Skeletal muscle satellite cell (primary cell): ENCODE results near the gene DDI2.

Experiments
- H3K27me3 ChIP-seq: 2 replicates; pipeline ENCODE4 v1.7.0; 2013; ENCODE audit warnings: low read length; ENCODE audit not compliant: control insufficient read depth, insufficient read depth
- H3K36me3 ChIP-seq: 2 replicates; pipeline ENCODE4 v1.7.0; 2013; ENCODE audit warnings: mild to moderate bottlenecking, control low read depth, low read length; ENCODE audit not compliant: insufficient read depth
- H3K4me1 ChIP-seq: 2 replicates; pipeline ENCODE4 v1.7.0; 2013; ENCODE audit warnings: low read length; ENCODE audit not compliant: control insufficient read depth, insufficient read depth
- H3K4me2 ChIP-seq: 2 replicates; pipeline ENCODE4 v1.7.0; 2013; ENCODE audit warnings: mild to moderate bottlenecking, low read length
- H3K4me3 ChIP-seq: 2 replicates; pipeline ENCODE4 v1.7.0; 2013; ENCODE audit warnings: low read length
- H3K9ac ChIP-seq: 2 replicates; pipeline ENCODE4 v1.7.0; 2013; ENCODE audit warnings: mild to moderate bottlenecking, low read depth, low read length, moderate library complexity
- H3K9me3 ChIP-seq: replicated peaks from 2 replicates; pipeline ENCODE4 v1.7.0; 2013; ENCODE audit warnings: mild to moderate bottlenecking, control low read depth, low read length

DDI2 gene

DNA sequence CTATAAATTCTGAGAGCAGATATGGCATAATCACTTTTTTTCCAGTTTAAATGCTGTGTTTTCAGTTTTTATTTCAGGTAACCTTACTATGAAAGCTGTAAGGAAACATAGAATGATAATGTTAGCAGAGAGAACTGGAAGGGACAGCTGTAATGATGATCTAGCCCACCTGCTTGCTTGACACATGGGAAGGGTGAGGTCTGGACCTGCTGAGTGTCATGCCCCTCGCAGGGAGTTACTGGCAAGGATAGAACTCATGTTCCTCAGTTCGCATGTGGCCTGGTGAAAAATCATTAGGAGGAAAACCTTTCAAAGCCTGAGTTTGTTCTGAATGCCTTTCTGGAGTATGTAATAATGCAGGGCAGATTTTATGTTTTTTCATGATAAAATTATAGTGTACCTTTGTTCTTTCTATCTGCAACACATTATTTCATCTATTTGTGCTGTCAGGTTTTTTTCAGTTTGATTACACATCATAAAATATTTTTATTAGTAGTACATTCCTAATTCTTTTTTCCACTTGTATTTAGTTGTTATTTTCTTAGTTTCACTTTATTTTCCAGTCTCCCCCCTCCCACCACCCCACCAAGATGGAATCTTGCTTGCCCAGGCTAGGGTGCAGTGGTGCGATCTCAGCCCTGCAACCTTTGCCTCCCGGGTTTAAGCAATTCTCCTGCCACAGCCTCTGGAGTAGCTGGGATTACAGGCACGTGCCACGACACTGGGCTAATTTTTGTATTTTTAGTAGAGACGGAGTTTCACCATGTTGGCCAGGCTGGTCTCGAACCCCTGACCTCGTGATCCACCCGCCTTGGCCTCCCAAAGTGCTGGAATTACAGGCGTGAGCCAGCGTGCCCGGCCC, 8.0 kb downstream of the DDI2 start:
- Histone ChIP-seq H3K9me3 (no peaks in the 10 kb centered on the region), H3K9ac (no peak overlapping the region), H3K4me1 (peaks cover 13% of the 10 kb centered on the region), H3K4me2 (no peak overlapping the region), H3K36me3 (peaks cover 33% of the 10 kb centered on the region), H3K27me3 (no peaks in the 10 kb centered on the region), H3K4me3 (no peak overlapping the region)

DNA sequence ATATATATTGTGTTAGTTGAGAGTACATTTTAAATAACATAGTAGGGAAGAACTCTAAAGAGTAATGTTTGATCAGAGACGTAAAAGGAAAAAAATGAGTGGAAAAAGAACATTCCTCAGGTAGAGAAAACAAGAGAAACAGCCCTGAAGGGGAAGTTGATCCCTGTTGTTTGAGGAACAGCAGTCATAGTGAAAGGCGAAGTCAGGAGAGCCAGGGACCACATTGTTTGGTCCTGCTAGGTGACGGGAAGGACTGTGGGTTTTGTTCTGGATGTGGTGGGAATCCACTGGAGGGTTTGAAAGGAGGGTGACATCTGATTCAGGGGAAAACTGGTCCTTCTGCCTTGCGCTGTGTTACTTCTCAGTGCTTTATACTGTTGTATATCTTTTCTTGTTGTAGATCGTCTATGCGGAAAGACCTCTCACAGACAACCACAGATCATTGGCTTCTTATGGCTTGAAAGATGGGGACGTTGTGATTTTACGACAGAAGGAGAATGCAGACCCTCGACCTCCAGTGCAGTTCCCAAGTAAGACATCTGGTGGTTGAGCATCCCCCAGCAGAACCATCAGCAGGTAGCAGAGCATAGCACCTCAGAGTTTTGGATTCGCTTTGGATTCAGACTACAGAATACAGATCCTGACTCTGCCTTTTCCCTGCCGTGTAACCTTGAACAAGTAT, 9.2 kb downstream of the DDI2 start:
- Histone ChIP-seq H3K4me3 (no peak overlapping the region), H3K9ac (no peak overlapping the region), H3K4me2 (no peak overlapping the region), H3K27me3 (no peaks in the 10 kb centered on the region), H3K36me3 (peaks cover 39% of the 10 kb centered on the region), H3K4me1 (peaks cover 4% of the 10 kb centered on the region), H3K9me3 (no peaks in the 10 kb centered on the region)

DNA sequence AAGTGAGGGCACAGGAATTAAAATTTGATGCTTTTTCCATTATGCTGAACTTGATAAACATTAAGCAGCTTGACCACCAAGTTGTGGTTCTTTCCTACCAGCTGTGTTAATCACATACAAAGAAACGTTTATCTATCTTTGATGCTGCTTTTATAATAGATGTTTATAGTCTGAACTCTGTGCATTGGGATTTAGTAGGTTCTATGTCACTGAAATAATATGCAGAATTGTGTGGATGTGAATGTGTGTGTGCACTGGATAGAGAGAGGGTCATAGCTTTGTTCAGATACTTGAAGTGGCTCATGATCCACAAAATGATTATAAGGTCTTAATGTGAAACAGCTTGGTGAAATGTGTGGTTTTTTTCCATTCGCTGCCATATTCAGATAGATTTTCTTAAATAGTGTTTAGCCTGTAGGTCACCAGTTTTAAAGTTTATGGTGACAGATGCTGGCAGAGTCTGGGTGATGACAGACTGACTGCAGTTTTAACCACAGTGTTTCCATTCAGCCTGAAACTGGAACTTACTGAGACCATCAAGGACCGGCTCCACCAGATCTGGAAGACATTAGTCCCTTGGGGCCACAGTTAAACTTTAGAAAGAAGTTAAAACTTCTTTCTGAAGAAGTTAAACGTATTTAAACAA, 10.2 kb downstream of the DDI2 start:
- H3K4me3 ChIP-seq: no peak overlapping the region
- H3K9me3 ChIP-seq: no peaks in the 10 kb centered on the region
- no peak overlapping the region for H3K4me2 ChIP-seq
- H3K27me3 ChIP-seq: no peaks in the 10 kb centered on the region
- peaks cover 41% of the 10 kb centered on the region for H3K36me3 ChIP-seq
- peaks cover 4% of the 10 kb centered on the region for H3K4me1 ChIP-seq
- H3K9ac ChIP-seq: no peak overlapping the region

DNA sequence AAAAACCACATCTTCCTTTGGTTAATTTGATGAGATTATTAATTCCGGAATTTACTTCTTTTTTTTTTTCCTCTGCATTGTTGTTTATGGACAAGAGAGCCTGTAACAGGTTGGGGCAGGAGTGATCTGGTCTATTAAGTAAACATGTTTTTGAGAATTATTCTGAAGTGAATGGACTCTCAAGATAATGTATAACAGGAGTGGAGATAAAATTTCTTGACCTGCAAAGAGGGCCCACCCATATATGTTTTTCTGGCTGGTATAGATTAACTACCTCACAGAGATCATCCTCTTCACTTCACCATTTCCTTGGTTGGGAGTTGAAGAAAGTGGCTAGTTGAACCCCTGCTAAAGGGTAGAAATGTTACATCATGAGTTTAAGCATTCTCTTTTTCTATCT, 10.7 kb downstream of the DDI2 start:
- Histone ChIP-seq H3K9ac (no peak overlapping the region), H3K27me3 (no peaks in the 10 kb centered on the region), H3K4me3 (no peak overlapping the region), H3K4me1 (peaks cover 4% of the 10 kb centered on the region), H3K4me2 (no peak overlapping the region), H3K9me3 (no peaks in the 10 kb centered on the region), H3K36me3 (peaks cover 45% of the 10 kb centered on the region)

DNA sequence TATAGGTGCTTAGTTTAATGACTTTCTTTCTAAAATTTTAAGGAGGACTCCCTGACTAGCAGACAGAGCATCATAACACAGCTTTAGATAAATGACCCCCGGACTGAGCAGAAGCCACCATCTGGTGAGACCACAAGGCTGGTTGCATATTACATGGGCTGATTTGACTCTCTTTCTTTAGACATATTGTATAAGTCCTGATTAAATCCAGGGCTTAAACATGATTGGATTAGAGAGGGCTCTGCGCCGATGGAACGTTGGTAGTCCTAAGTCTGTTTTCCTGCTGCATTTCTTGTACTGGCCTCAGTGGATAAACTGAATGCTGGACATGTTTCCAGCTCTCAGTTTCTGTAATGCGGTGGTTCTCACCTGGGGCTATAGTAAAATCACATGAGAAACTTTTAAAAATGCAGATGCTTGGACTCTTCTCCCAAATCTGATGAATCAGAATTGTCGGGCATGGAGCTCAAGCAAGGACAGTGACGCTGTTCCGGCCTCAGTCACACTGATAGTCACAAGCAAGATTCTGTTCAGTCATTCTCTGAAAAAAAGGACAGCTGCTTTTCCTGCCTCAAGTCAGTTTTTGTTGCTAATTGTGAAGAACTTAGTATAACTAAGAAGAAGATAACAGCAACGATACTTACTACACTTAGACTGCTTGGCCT, 16.6 kb downstream of the DDI2 start:
- Histone ChIP-seq H3K27me3 (no peaks in the 10 kb centered on the region), H3K4me1 (no peaks in the 10 kb centered on the region), H3K9me3 (no peaks in the 10 kb centered on the region), H3K4me2 (no peak overlapping the region), H3K4me3 (no peak overlapping the region), H3K36me3 (peaks cover 66% of the 10 kb centered on the region), H3K9ac (no peak overlapping the region)

DNA sequence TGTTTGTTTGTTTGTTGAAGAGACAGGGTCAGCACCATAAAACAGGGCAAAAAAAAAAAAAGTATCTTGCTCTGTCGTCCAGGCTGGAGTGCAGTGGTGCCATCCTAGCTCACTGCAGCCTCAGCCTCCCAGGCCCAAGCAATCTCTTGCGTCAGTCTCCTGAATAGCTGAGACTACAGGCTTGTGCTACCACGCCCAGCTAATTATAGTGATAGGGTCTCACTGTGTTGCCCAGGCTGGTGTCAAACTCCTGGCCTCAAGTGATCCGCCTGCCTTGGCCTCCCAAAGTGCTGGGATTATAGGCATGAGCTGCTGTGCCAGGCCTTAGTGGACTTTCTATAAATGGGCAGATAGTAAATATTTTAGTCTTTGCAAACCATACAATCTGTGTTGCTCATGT, 19.2 kb downstream of the DDI2 start:
- Histone ChIP-seq H3K4me1 (no peaks in the 10 kb centered on the region), H3K4me2 (no peak overlapping the region), H3K9me3 (no peaks in the 10 kb centered on the region), H3K27me3 (no peaks in the 10 kb centered on the region), H3K36me3 (peaks cover 72% of the 10 kb centered on the region), H3K4me3 (no peak overlapping the region), H3K9ac (no peak overlapping the region)

DNA sequence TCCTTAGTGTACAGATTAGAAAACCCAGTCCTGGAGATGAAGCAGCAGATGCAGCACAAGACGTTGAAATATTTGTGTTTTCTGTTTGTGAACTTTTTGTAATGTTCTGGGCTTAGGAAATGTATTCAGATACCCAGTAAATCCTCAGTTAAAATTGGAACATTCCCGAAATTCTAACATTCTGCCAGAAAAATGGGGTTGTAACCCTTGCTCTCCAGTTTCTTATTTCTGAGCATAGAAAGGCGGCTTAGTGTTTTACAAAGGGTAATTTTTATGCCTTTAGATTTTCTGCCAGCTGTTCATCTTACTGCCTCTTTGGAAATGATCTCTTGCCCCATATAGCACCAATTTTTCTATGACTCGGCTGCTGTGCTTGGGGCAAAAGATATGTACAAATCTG, 20.6 kb downstream of the DDI2 start:
- H3K27me3 ChIP-seq: no peaks in the 10 kb centered on the region
- H3K4me3 ChIP-seq: no peak overlapping the region
- no peak overlapping the region for H3K4me2 ChIP-seq
- peaks cover 74% of the 10 kb centered on the region for H3K36me3 ChIP-seq
- no peaks in the 10 kb centered on the region for H3K4me1 ChIP-seq
- no peak overlapping the region for H3K9ac ChIP-seq
- H3K9me3 ChIP-seq: no peaks in the 10 kb centered on the region

DNA sequence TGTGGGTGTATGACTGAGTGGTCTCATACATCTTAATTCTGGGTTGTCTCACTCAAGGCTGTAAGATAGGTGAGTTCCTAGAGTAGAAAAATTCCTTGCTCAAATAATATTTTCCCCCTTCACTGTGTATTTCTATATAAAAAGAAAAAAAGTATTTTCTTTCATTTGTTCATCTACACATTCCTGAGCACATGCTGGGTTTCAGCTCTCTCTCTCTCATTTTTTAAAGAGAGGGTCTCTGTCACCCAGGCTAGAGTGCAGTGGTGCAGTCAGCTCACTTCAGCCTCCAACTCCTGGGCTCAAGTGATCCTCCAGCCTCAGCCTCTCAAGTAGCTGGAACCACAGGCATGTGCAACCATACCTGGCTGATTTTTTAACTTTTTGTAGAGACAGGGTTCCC, 22.0 kb downstream of the DDI2 start:
- H3K4me2 ChIP-seq: no peak overlapping the region
- no peak overlapping the region for H3K4me3 ChIP-seq
- no peak overlapping the region for H3K9ac ChIP-seq
- no peaks in the 10 kb centered on the region for H3K9me3 ChIP-seq
- H3K36me3 ChIP-seq: peaks cover 73% of the 10 kb centered on the region
- H3K4me1 ChIP-seq: no peaks in the 10 kb centered on the region
- no peaks in the 10 kb centered on the region for H3K27me3 ChIP-seq

DNA sequence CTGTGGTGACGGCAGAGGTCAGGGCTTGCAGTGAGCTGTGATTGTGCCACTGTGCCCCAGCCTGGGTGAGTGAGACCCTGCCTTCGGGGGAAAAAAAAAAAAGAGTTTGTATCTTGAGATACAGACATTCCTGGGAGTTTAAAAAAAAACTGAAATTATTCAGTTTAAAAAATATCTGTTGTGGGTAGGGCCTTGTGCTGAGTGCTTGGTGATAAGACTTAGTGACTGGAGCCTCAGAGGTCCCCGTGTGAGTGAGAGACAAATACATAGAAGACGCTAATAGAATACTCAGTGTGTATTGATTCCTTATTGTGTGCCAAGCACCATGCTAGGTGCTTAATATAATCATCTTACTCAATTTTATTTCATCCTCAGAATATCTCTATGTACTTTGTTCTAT, 22.7 kb downstream of the DDI2 start:
- Histone ChIP-seq H3K4me1 (no peaks in the 10 kb centered on the region), H3K27me3 (no peaks in the 10 kb centered on the region), H3K9me3 (no peaks in the 10 kb centered on the region), H3K9ac (no peak overlapping the region), H3K4me2 (no peak overlapping the region), H3K4me3 (no peak overlapping the region), H3K36me3 (peaks cover 69% of the 10 kb centered on the region)

DNA sequence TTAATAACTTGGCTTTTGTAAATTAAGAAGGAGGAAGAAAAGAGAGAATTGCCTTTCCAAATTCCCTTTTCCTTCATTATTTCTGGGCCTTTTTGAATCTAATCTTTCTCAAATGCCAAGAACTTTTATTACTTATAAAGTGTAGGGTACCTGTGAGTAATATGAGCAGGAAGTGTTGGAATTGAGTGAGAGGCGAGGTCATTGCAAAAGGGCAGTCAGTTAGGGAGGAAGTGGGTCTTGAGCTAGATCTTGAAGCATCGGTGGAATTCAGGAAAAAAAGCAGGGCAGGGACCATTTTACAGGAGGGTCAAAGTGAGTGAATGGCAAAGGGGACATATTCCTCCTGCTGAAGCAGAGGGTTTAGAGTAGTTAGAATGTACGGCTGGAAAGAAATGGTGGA, 23.4 kb downstream of the DDI2 start:
- Histone ChIP-seq H3K36me3 (peaks cover 61% of the 10 kb centered on the region), H3K4me3 (no peak overlapping the region), H3K9me3 (no peaks in the 10 kb centered on the region), H3K27me3 (no peaks in the 10 kb centered on the region), H3K9ac (no peak overlapping the region), H3K4me2 (no peak overlapping the region), H3K4me1 (no peaks in the 10 kb centered on the region)

DNA sequence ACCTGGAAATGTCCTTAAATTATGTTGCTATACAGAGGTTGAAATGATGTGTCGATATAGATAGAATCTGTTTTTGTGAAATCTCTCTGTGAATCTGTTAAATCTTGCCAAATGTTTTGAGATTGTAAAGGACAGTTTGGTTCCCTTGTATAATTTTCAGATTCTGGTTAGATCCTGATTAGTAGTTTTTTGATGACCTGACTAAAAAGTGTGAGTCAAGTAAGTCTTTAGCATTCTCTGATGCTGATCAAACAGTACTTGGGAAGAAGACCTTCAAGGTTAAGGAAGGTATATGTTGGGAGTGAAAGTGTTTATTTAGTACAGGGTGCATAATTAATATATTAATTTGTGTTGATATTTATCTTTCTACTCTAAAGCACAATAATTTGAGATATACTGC, 32.7 kb downstream of the DDI2 start:
- Histone ChIP-seq H3K4me3 (no peak overlapping the region), H3K4me1 (no peaks in the 10 kb centered on the region), H3K27me3 (no peaks in the 10 kb centered on the region), H3K9ac (no peak overlapping the region), H3K9me3 (no peaks in the 10 kb centered on the region), H3K36me3 (peaks cover 40% of the 10 kb centered on the region), H3K4me2 (no peak overlapping the region)
